ENCODE results near the gene ZBBX.
"Not testable (repeated sequence)": the region's sequence is repeated elsewhere in the genome, so short reads cannot be mapped to it uniquely, and the experiment has no call there.

The ZBBX gene, protein sequence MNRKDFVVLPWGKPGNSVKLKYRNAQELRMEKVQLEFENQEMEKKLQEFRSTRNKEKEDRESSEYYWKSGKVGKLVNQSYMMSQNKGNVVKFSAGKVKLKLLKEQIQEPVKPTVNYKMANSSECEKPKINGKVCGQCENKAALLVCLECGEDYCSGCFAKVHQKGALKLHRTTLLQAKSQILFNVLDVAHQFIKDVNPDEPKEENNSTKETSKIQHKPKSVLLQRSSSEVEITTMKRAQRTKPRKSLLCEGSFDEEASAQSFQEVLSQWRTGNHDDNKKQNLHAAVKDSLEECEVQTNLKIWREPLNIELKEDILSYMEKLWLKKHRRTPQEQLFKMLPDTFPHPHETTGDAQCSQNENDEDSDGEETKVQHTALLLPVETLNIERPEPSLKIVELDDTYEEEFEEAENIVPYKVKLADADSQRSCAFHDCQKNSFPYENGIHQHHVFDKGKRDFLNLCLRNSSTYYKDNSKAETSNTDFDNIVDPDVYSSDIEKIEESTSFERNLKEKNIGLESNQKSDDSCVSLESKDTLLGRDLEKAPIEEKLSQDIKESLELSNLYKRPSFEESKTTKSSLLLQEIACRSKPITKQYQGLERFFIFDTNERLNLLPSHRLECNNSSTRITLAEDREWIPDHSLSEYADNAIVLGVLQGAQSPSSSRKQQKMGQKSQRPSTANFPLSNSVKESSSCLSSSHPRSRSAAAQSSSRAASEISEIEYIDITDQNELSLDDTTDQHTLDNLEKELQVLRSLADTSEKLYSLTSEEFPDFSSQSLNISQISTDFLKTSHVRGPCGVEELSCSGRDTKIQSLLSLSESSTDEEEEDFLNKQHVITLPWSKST

GRCh38 chr3:167380004-167380689 is at the start of gene ZBBX:
TSS of gene ZBBX (minus strand) at chr3:167380297. CDS start at chr3:167372901, 7,396 bp downstream.
- peak; percentile 87 for DNase-seq

DNA sequence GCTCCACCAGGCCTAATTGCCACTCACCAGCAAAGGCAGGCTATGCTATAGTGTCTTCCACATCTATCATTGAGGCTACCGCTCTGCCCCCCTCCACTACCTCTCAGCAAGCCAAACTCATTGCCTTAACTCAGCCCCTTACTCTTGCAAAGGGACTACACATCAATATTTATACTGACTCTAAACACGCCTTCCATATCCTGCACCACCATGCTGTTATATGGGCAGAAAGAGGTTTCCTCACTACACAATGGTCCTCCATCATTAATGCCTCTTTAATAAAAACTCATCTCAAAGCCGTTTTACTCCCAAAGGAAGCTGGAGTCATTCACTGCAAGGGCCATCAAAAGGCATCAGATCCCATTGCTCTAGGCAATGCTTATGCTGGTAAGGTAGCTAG is 46.9 kb upstream of the ZBBX start:
- DNase-seq, result not testable (repeated sequence)

DNA sequence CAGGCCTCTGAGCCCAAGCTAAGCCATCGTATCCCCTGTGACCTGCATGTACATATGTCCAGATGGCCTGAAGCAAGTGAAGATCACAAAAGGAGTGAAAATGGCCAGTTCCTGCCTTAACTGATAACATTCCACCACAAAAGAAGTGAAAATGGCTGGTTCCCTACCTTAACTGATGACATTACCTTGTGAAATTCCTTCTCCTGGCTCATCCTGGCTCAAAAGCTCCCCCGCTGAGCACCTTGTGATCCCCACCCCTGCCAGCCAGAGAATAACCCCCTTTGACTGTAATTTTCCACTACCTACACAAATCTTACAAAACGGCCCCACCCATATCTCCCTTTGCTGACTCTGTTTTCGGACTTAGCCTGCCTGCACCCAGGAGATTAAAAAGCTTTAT is 42.3 kb upstream of the ZBBX start:
- not testable (repeated sequence) for DNase-seq

GRCh38 chr3:167409611-167410010 is 29.5 kb upstream of the ZBBX start:
- no peak for DNase-seq

- DNase-seq, result peak; percentile 9
Observed at GRCh38 chr3:167406876-167407492, 26.9 kb upstream of the ZBBX start.

DNA sequence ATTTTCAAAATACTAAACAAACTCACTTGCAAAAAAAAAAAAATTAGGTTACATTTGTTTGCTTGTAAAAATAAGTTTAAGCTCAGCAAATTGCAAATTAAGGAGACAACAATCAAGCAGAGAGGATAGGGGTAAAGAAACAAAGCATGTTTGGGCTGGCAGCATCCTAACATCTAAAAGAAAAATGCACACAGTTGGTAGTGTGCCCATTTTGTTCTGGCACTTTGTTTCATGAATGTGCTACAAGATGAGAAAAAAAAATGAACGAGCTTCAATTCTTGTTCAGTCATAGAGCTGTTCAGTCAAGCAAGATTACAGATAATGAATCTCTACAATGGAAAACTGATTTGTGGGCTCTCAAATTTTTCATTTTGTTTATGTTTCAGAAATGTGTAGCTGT is 17.7 kb upstream of the ZBBX start:
- DNase-seq, result no peak

DNA sequence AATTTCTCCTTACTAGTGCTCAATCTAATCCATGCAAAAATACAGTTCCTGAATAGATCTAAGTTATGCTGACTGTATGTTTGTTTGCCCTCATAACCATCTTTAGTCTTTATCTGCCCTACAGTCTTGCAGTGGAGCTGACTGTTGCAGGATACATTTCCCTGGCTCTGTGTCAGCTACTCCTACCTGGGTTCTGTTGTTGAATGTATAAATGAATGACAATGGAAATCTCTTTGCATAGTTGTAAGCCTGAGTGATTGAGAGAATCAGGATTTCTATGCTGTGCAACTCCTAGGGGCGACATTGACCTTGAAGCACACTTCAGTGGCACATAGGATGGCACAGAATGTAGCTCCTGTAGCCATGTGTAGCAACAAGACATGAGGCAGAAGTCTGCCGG is 16.0 kb upstream of the ZBBX start:
- no peak for DNase-seq

DNA sequence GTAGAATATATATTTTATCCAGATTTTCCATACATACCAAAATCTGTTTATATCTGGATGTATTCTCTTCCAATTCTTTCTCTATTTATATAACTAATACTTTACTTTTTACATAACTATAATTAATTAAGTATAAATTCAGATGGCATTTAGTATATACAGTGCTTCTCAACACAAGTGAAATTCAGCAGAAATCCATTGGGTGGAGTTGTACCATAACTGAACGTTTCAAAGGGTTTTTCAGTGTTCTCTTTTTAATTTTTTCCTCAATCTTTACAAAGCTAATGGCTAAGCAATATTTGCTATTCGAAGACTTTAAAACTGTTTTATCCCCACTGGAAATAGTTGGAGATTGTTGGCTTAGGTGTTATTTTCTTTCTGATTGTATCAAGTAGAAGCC is 13.9 kb upstream of the ZBBX start:
- DNase-seq, result no peak

DNA sequence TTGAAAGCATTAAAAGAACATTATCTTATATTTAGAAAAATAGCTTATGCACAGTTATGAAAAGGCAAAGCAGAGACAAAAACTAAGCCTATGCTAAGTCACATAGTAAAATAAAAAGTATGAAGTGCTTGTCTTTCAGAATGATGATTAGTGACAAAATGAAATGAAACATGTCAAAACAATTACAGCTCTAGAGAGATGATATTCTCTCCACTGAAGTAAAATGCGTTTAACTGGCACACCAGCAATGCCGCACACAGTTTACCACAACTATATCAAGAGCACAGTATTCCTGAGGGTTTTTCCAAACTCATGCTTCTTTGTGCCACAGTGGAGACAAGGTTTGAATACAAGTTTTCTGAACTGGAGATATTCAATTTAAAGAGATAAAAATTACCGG is 2.1 kb upstream of the ZBBX start:
- no peak for DNase-seq

- DNase-seq, result no peak
Observed at GRCh38 chr3:167375478-167375877, 4.6 kb downstream of the ZBBX start.

- DNase-seq, result no peak
Observed at GRCh38 chr3:167372138-167372537, 8.0 kb downstream of the ZBBX start.

DNA sequence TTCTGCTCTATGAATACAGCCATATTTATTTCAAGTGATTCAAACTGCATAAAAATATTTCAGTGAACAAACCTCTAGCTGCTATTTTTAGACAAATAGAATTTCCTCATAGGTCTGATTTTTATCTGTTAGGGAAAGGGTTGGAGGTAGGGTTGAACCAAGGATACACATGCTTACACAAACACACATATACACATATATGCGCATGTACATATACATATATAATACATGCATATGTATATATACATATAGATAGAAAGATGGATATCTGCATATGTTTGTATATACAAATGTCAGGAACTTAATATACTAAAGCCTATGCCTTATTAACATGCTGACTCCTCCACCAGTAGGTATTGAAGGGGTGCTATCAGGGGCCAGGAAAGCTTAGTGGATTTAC is 18.1 kb downstream of the ZBBX start:
- no peak for DNase-seq

DNA sequence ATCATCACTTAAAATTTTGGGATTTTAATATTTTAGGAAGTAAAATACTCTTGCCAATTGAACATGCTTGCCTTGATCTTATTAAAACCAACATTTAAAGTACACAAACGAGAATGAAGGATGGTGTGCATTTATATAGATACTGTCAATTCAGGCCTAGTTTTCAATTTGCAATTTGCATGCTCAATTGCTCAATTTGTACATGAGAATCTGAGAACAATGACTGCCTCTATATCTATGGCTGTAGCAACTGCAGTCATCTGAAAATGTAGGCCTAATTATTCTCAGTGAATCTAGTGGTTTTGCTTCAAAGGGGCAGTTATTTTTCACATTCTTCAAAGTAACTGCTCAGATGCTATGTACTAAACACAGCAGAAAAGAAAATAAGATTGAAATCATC is 18.8 kb downstream of the ZBBX start:
- DNase-seq, result no peak

DNA sequence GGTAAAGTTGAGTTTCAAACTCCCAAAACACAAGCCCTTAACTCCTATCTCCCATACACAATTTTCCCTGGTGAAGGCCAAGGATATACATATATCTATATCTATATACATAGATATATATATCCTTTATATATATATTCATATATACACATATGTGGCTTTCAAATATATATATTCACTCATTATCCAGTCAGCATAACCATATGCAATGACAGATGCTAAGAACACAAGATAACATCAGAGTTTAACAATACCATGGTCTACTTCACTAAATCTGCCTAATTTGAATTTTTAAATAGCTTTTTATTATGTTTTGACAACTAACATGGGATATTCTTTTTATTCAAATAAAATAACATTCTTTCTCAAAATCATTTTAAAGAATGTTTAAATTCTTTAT is 24.7 kb downstream of the ZBBX start:
- no peak for DNase-seq

GRCh38 chr3:167354751-167355150 is 25.3 kb downstream of the ZBBX start:
- DNase-seq, result no peak

DNA sequence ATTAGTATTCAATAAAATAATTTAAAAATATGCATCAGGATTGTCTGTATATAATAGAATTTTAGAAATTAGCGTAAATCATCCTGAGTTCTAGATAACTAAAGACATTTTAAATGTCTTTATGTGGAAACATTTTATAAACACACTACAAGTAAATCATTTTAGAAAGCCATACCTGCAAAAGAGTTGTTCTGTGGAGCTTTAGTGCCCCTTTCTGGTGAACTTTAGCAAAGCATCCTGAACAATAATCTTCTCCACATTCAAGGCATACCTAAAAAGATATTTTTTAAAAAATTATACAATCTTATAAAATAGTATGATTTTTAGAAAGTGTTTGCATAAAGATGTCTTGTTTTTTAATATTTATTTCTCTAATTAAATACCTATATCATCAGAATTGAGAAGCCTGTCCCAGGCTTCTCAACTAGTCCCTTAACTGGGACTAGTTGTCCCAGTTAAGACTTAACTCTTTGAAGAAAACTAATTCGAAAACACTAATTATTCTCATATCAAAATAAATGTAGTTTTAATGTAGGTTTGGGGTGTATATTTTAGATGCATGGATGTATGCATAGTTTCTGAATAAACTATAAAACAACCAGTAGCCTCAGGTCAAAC is 29.7 kb downstream of the ZBBX start:
- DNase-seq, result no peak

GRCh38 chr3:167346171-167346570 is 33.9 kb downstream of the ZBBX start:
- no peak for DNase-seq

DNA sequence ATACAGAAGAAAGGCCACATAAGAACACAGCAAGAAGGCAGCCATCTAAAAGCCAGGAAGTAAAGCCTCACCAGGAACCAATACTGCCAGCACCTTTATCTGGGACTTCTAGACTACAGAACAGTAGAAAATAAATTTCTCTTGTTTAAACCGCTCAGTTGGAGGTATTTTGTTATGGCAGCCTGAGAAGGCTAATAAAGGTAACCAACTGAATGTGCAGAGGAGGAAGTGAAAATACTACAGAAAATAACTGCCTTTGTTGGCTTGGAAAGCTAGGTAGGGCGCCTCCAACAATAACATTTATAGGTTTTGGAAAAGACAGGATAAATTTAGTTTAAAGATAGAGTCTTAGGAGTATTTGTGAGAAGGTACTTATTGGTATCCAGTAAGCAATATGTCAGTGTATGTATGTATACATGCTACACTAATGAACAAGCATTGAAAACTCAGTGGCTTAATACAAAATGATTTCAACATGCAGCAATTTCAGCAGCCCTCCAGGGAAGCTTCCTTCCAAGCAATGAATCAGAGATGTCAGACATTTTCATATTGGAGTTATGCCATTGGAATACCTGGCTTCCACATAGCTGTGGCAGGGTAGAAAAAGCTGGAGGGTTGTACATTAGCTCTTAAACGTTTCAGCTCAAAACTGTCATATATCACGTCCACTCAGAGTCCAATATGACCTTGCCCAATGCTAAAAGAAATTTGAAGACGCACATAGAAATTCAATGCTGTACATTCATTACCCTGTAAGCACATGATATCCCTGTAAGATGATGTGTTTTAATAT is 48.9 kb downstream of the ZBBX start:
- DNase-seq, result no peak

DNA sequence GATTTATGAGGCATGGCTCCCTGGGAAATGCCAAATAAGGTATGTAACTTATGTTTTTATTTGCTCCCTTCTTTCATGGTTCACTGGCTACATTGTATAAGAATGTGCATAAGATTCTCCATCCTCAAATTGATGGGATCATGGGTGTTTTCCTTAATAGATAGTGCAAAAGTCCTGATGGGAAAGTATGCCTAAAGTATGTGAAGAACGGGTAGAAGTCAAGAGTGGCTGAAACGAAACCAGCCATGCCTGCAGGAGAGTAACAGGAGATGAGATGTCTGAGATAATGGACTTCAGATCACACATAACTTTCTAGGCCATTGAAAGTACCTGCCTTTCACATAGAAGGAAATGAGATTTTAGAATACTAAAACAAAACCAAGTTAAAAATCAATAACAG is 56.5 kb downstream of the ZBBX start:
- DNase-seq, result no peak

- no peak for DNase-seq
Observed at GRCh38 chr3:167318996-167319615, 61.0 kb downstream of the ZBBX start.

DNA sequence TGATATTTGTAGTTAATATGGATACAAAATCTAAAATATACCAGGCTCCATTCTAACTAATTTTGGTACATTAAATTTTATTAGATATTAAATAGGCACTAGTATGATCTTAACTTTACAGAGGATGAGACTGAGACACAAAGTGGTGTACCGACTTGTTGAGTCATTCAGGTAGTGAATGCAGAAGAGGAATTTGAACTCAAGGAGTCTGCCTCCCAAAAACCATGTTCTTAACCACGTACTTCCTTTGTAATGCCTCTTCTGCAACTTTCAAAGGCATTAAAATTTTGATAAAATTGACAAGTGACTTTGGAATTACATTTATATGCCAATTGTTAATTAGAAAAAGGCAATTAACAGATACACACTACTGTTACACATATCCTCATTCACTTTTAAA is 61.8 kb downstream of the ZBBX start:
- DNase-seq, result no peak
